ENCODE results near the gene SLC6A18. TPM values are rescaled to one million over a fixed set of nuclear protein-coding genes. Genes with fewer than 3 reads are reported as not detected.

Gene SLC6A18
- total and polyA plus RNA-seq, 9 of the 15 experiments (the other 6 are each of a cell fraction or from before 2014, with no cell fraction given), result not detected

DNA sequence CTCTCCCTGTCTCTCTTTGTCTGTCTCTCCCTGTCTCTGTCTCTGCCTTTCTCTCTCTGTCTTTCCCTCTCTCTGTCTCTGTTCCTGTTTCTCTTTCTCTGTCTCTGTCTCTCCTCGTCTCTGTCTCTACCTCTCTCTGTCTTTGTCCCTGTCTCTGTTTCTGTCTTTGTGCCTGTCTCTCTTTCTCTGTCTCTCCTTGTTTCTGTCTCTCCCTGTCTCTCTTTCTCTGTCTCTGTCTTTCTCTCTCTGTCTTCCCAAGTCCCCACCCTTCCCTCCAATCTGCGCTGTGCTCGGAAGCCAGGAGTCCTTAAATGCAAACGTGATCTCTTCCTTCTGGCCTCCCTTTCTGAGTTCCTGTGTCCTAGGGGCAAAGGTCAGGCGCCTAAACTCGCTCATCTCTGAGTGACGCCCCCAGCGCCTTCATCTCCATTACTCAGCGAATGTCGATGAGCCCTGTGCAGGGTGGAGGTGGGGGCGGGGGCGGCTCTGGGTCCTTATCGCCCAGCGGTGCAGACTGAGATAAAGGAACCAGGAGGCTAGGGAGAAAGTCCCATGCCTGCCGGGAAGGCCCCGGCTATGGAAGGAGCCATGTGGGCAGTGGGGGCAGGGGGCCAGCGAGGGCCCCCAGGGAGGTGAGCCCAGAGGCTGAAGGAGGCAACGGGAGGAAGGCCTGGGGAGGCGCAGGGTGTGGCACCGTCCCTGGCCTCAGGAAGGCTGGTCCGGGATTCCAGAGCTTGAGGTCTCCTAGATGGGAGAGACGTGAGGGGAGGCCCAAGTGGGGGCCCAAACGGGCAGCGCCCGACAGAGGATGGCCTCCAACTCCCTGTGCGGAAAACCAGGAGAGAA lies 25.3 kb upstream of the SLC6A18 start (continued):
- TF ChIP-seq, protein P1, sequence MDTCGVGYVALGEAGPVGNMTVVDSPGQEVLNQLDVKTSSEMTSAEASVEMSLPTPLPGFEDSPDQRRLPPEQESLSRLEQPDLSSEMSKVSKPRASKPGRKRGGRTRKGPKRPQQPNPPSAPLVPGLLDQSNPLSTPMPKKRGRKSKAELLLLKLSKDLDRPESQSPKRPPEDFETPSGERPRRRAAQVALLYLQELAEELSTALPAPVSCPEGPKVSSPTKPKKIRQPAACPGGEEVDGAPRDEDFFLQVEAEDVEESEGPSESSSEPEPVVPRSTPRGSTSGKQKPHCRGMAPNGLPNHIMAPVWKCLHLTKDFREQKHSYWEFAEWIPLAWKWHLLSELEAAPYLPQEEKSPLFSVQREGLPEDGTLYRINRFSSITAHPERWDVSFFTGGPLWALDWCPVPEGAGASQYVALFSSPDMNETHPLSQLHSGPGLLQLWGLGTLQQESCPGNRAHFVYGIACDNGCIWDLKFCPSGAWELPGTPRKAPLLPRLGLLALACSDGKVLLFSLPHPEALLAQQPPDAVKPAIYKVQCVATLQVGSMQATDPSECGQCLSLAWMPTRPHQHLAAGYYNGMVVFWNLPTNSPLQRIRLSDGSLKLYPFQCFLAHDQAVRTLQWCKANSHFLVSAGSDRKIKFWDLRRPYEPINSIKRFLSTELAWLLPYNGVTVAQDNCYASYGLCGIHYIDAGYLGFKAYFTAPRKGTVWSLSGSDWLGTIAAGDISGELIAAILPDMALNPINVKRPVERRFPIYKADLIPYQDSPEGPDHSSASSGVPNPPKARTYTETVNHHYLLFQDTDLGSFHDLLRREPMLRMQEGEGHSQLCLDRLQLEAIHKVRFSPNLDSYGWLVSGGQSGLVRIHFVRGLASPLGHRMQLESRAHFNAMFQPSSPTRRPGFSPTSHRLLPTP (IDR thresholded peaks at IDR 0.05; ENCODE audit: borderline replicate concordance, extremely low read depth, insufficient read length), result no peak
- TF ChIP-seq LARP7 (IDR thresholded peaks at IDR 0.05), result peak; percentile 99
- TF ChIP-seq, protein P2, sequence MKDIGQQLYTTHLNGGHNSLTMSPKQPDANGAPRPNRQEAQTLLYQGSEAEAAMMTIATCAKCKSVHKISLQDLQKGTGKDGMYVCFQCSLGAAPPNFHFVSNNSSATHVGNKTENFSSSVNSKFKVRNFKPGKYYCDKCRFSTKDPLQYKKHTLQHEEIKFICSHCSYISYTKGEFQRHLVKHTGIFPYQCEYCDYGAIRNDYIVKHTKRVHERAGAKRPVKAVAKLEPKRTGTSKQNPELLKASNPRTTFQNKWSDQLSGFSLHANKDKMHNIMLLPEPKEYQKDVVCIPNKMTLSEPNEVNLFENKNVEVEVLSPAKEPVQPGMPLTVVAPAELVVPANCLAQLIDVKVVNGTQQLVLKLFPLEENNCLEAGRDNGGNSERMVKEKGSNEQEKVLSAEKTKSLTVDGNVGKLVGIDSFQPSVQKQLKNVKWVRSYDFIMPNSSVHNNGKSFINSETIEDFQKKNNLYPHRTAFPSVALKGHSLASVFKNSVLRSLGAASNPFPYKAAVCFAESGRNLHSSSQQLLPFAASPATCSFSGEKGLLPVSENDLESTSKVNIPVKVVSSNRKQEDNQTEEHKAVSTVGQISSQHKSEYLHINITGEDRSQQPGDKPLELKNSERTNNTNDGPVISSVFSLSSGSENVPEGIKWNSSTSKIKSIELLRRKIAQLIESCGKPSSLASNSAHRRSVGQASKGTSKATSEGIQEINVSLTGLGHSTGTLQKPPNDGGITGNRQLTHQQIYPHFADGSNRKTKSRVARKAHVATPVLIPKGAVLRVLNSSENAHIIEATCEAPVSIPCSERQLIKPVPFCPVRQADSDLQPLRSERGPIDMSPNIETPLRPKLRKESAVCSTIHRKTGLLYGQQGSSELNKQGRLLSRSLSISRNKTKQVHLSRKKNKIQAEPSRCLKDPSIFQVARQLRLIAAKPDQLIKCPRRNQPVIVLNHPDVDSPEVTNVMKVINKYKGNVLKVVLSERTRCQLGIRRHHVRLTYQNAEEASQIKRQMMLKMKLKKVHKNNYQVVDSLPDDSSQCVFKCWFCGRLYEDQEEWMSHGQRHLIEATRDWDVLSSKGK (CRISPR knock-in tag; IDR thresholded peaks at IDR 0.05), result no peak
- TF ChIP-seq ZBTB8A (IDR thresholded peaks at IDR 0.05; ENCODE audit: partially characterized antibody), result no peak
- peak in 1 of 3 experiments; percentile 66; a peak in 2 of 6 replicates for TF ChIP-seq ZBTB11 (CRISPR knock-in tag; IDR thresholded peaks at IDR 0.05)
- TF ChIP-seq ESRRB (CRISPR knock-in tag; IDR thresholded peaks at IDR 0.05; ENCODE audit: borderline replicate concordance), result no peak
- TF ChIP-seq ARID1B (IDR thresholded peaks at IDR 0.05), result peak; percentile 89
- no peak for TF ChIP-seq NELFE (IDR thresholded peaks at IDR 0.05; ENCODE audit: insufficient read depth, insufficient read length)
- TF ChIP-seq KDM2B (CRISPR knock-in tag; IDR thresholded peaks at IDR 0.05), result no peak
- no peak for TF ChIP-seq ZNF444 (CRISPR knock-in tag; IDR thresholded peaks at IDR 0.05)
- TF ChIP-seq NFYB (IDR thresholded peaks at IDR 0.05; ENCODE audit: extremely low read depth, insufficient read length), result no peak
- peak; percentile 30 for TF ChIP-seq TBP (optimal IDR thresholded peaks at IDR 0.05; ENCODE audit: low read depth, low read length)
- TF ChIP-seq RFX5 (IDR thresholded peaks at IDR 0.05; ENCODE audit: low read depth, low read length), result no peak
- no peak for TF ChIP-seq RBM34 (IDR thresholded peaks at IDR 0.05; ENCODE audit: borderline replicate concordance, insufficient read depth, low read length)
- 0 out of 2 replicates have a peak, but pooled peaks have one; percentile 32 for TF ChIP-seq ZFP1 (CRISPR knock-in tag; IDR thresholded peaks at IDR 0.05)
- TF ChIP-seq ZBTB7A (IDR thresholded peaks at IDR 0.05; ENCODE audit: borderline replicate concordance, control insufficient read depth, low read depth, low read length), result peak; percentile 81
- TF ChIP-seq CCAR2 (IDR thresholded peaks at IDR 0.05; ENCODE audit: low read depth, low read length), result no peak

Data from K562 (cell line).